ENCODE results near the gene OTOP1.
"Not testable (repeated sequence)": the region's sequence is repeated elsewhere in the genome, so short reads cannot be mapped to it uniquely, and the experiment has no call there.

The OTOP1 gene

DNA sequence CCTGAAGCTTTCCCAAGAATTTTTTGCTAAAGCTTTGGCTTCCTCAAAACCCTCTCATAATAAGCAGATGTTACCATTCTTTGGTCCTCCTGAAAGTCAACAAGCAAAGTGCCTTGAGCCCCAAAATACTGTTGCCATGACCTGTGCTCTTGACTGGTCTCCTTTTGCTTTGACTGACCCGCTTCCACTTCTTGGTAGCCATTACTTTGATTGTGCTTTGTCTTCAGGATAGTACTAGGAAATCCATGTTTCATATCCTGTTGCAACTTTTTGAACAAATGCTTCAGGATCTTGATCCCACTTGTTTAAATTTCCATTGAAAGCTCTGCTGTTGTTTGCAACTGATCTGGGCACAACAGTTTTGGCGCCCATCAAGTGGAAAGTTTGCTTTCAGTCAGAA is 6.9 kb upstream of the OTOP1 start:
- DNase-seq (ENCODE audit: low spot score): no peak

- DNase-seq (ENCODE audit: low spot score): no peak
These were observed 1.6 kb upstream of the OTOP1 start for GRCh38 chr4:4228356-4228668.

GRCh38 chr4:4227510-4228355 is 1.0 kb upstream of the OTOP1 start:
- no peak for DNase-seq (ENCODE audit: low spot score)

DNA sequence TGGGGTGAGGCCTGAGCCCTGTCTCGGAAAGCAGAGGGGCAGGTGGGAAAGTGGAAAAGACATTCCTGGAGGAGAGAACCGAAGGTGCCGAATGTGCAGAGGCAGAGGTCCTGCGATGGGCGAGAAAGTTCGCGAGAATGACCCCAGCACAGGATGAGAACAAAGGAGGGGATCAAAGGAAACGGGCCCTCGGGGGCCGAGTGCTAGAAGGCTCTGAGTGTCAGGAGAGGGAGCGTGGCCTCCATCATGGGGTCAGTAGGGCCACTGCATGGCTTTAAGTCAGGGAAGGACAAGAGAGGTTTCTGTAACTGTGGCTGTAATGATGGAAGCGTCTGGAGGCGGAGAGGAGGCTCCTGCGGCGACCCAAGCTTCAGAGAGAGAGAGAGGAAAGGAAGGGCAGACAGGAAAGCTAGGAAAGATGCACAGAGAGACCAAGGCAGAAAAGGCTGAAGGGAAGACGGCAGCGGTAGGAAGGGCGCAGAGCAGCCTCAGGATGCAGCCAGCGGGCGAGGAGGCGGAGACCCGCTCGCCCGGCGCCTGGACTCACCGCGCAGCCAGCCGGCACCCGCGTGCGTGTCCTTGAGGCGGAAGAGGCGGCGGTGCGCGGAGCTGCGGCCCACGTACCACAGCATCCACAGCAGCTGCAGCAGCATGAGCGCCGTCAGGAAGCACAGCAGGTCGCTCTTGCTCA is 669 bp downstream of the OTOP1 start:
- DNase-seq (ENCODE audit: low spot score): no peak

DNA sequence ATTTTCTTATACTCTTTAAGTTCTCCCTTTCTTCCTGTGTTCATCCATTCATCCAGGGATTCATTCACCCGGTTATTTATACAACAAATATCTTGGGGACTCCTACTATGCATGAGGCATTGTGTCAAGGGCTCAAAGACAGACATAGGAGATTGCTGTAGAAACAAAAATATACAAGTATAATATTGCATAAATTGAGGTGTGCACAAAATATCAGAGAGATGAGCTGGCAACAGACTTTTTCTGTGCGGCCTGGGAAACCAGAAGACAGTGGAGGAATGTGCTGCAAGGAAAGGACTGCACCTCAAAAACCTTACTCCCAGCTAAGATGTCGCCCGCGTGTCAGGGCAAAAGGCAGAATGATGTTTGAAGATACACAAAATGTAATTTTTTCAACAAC is 9.6 kb downstream of the OTOP1 start:
- no peak for DNase-seq (ENCODE audit: low spot score)

GRCh38 chr4:4216648-4217047 is 10.1 kb downstream of the OTOP1 start:
- DNase-seq (ENCODE audit: low spot score): peak; percentile 10

DNA sequence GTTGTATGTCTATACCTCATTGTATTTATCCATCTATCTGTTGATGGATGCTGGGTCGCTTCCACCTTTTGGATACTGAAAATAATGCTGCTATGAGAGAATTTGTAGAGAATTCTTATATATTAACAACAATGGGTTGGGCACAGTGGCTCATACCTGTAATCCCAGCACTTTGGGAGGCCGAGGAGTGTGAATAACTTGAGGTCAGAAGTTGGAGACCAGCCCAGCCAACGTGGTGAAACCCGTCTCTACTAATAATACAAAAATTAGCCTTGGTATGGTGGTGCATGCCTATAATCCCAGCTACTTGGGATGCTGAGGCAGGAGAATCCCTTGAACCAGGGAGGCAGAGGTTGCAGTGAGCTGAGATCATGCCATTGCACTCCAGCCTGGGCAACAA is 13.1 kb downstream of the OTOP1 start:
- not testable (repeated sequence) for DNase-seq (ENCODE audit: low spot score)

GRCh38 chr4:4206204-4206603 is 20.5 kb downstream of the OTOP1 start:
- DNase-seq (ENCODE audit: low spot score): no peak

DNA sequence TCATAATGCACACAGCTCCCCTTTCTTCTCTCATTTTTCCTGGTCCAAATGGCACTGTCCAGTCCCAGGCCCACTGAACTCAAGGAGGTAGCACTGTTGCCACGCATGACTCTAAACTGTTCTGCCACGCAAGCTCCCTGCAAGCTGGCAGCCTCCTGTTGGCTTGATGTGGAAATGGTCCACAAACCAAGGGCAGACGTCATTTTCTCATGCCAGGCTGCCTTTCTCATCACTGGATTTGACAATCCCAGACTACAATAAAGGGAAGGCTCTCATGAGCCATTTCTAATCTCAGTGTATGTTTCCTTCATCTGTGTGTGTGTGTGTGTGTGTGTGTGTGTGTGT is 22.4 kb downstream of the OTOP1 start:
- DNase-seq (ENCODE audit: low spot score): no peak

- DNase-seq (ENCODE audit: low spot score): no peak
These were observed 22.9 kb downstream of the OTOP1 start for GRCh38 chr4:4203688-4204400.

DNA sequence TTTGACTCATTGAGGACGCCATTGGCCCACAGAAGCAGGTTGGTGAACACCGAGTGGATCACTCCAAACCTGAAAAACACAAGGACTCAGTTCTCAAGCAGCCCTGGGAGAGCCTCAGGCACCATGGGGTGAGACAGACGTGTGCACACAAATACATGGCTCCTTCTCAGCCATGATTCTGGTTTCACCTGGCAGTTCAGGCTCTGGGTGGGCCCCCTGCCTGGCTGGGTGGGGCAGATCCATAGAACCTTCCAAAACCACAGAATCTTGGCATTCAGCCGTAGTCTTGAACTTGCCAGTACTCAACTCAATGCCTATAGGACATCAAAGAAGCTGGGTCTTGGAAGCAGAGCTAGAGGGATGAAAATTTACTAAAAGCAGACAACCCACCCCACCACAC is 24.2 kb downstream of the OTOP1 start:
- DNase-seq (ENCODE audit: low spot score): no peak

DNA sequence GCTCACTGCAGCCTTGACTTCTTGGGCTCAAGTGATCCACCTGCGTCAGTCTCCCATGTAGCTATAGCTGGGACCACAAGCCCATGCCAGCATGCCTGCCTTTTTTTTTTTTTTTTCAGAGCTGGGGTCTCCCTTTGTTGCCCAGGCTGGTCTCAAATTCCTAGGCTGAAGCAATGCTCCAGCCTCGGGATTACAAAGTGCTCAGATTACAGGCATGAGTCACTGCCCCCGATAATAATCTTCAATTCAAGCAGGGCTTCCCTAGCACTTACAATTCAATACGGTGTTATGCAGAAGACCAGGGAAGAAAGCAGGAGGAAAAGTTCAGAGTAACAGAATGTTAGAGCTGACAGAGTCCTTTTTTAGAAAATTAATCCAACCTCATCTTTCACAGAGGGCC is 26.1 kb downstream of the OTOP1 start:
- DNase-seq (ENCODE audit: low spot score): no peak

- DNase-seq (ENCODE audit: low spot score): no peak
These were observed 31.4 kb downstream of the OTOP1 start for GRCh38 chr4:4195354-4195753.

GRCh38 chr4:4188557-4188956 is 38.2 kb downstream of the OTOP1 start:
- not testable (repeated sequence) for DNase-seq (ENCODE audit: low spot score)

GRCh38 chr4:4185528-4185927 is 41.2 kb downstream of the OTOP1 start:
- no peak for DNase-seq (ENCODE audit: low spot score)

DNA sequence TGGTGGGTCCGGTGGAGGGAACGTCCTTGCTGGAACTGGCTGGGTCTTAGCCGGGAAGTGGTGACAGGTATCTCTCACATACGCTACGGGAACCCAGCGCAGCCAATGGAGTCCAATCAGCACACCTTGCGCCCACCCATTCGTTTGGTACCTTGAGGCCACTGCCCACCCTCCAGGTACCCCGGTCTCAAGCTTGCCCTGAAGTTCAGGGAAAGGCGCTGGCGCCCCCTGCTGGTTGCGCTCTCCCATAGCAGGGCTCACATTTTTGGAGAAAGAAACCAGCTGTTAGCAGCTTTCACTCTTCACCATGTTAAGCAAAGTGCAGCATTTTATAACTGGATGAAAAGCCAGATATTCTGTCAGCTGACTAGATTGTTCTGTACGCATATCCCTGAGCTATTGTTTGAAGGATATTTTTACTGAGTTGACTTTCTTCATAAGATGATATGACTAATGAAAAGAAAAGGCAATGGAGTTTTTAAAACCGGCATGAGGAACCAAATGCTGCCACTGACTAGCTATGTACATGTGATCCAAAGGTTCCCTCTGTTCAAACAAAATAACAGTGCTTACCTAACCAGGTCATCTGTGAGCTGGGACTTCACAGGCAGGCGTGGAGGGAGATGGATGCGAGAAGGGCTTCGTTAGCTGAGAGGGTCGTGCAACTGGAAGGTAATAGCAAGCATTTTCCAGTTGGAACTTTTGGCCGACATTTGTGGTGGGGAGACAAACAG is 43.7 kb downstream of the OTOP1 start:
- peak; percentile 10 for DNase-seq (ENCODE audit: low spot score)

- DNase-seq (ENCODE audit: low spot score): no peak
These were observed 56.1 kb downstream of the OTOP1 start for GRCh38 chr4:4170596-4171150.

DNA sequence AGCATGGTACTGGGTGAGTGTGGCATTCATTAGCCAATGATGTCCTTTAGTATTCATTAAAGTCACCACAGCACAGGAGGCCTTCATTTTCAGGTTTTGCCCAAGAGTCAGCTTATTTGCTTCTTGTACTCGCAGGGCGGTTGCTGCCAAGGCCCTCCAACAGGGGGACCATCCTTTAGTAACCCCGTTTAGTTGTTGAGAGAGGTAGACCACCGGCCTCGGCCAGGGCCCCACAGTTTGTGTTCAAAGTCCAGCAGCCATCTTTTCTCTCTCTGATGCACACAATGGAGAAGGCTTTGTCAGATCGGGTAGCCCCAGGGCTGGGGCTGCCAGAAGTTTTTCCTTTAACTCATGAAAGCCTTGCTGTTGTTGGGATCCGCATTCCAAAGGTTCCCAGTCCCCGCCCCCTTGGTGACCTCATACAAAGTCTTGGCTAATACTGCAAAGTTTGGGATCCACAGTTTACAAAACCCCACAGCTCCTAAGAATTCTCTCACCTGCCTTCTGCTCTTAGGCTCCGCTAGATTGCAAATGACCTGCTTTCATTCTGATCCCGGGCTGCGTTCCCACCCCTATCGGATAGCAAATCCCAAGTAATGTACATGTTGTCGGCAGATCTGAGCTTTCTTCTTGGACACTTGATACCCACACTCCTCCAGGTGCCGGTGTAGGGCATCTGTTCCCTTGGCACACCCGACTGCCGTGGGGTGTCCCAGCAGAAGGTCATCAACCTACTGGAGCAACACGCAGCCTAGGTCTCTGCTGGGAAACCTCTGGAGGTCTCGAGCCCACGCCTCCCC is 58.5 kb downstream of the OTOP1 start:
- DNase-seq (ENCODE audit: low spot score): not testable (repeated sequence)

DNA sequence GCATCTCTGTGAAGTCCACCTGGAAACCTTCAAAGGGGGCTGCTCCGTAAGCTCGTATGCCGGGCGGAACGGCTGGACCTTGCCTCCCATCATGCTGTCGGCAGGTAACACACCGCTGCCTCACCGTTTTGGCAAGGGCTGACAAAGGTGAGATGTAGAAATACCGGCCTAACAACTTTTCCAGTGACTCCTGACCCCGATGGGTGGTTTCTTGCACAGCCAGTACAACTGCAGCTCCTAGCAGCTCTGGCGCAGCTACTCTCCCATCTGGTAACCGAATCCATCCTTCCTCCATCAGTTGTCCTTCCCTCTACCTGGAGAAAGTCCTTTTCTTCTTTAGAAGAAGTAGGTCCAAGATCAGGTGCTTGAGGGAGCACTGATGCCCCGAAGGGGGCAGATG is 59.7 kb downstream of the OTOP1 start:
- DNase-seq (ENCODE audit: low spot score): not testable (repeated sequence)

- not testable (repeated sequence) for DNase-seq (ENCODE audit: low spot score)
These were observed 60.9 kb downstream of the OTOP1 start for GRCh38 chr4:4165701-4166392.
